ENCODE results near the gene PRDM11. TPM values are rescaled to one million over a fixed set of nuclear protein-coding genes. Genes with fewer than 3 reads are reported as not detected.

PRDM11 gene
- total RNA-seq, 2 experiments from 2014 or later: 0.61 to 0.94 TPM

DNA sequence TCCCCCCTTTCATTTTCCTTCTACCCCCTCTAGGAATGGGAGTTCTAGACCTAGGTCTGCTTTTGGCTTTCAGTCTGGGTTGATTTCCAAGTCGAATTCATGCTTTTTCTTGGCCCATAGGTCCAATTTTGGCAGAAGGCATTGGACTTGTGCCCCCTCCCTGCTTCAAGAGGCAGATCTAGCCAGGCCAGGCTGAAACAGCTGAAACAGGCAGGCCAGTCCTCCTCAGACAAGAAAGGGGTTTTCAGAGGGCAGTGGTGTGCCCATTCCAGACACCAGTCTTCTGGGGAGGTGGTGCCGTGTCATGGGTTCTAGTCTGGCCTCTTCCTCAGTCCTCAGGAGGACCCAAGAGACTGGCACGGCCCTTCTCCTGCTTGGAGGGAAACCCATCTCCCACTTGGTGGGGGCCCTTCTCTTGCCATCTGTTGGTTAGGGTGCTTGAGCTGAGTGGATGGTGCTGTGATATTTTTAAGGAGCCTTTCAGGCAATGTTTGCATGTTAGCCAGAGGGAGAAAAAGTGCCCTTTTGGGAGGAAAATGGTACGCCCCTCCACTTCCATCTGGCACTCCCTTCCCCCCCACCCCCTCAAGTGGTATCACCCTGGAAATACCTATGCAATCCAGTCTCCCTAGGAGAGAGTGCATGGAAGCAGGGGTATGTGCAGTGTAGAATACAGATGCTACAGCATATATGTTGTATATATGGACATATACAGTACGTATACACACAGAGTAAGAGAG lies 86.1 kb downstream of the PRDM11 start:
- ATAC-seq (no peak), DNase-seq (no peak)
- H3K4me3 Mint-ChIP-seq: no peak overlapping the region
- no peak overlapping the region for H3K27ac Mint-ChIP-seq
- intact Hi-C loops (cut with DNase I, micrococcal nuclease): loop anchor here in 1 of 2 experiments (1.0 to 5.0 kb wide), 2 partner anchors 50 to 122 kb away; no protein-coding TSS in a partner anchor
- H3K27me3 Mint-ChIP-seq: peaks cover 9% of the 10 kb centered on the region
- ChIA-PET CTCF (interaction anchor here (0.8 to 1.0 kb wide), 3 partner anchors 14 to 60 kb away, joined by 3 to 4 read pairs (median 4); no protein-coding TSS in a partner anchor), POLR2A (no interaction called here)
- no peaks in the 10 kb centered on the region for H3K9me3 Mint-ChIP-seq (ENCODE audit: low read depth)
- no peaks in the 10 kb centered on the region for H3K36me3 Mint-ChIP-seq (ENCODE audit: low read depth)
- no peaks in the 10 kb centered on the region for H3K4me1 Mint-ChIP-seq

DNA sequence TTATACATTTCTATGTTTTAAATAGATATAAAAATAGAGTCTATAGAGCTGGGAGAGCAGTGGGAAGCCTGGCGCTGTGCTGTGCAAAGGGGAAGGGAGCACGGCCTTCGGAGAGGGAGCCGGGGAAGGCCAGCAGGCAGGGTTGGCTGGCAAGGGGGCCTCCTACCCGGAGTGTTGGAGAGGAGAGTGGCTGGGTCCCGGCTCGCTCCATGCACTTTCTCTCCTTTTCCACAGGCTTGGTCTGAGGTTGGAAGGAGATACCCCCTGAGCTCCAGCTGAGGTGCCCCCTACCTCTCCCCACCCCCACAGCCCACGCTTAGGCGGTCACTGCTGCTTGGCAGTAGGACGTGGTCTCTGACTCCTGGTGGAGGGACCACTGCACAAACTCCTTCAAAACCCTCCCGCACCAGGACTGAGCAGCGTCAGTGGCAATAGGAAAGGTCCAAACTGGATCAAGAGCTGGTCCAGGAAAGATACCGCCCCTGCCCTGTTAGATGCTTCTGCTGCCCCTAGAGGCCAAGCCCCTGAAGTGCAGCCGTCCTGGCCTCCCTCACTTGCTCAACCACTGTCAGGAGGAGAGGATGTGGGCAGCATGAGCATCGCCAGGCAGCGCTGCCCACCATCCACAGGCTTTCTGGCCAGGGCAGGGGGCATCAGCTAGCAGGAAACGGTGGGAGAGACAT lies 86.8 kb downstream of the PRDM11 start:
- no peaks in the 10 kb centered on the region for H3K36me3 Mint-ChIP-seq (ENCODE audit: low read depth)
- no peak overlapping the region for H3K27ac Mint-ChIP-seq
- no peak overlapping the region for H3K4me3 Mint-ChIP-seq
- CTCF ChIA-PET: interaction anchor here (0.5 to 2.1 kb wide), 9 partner anchors 11 to 179 kb away, joined by 3 to 6 read pairs (median 3); no protein-coding TSS in a partner anchor
- H3K27me3 Mint-ChIP-seq: peaks cover 14% of the 10 kb centered on the region
- DNase-seq: peak; percentile 82
- peak; percentile 70 for ATAC-seq
- no peaks in the 10 kb centered on the region for H3K4me1 Mint-ChIP-seq
- POLR2A ChIA-PET: no interaction called here
- intact Hi-C loops (cut with DNase I, micrococcal nuclease): loop anchor here in 1 of 2 experiments (1.0 to 5.0 kb wide), 2 partner anchors 49 to 123 kb away; no protein-coding TSS in a partner anchor
- H3K9me3 Mint-ChIP-seq (ENCODE audit: low read depth): peaks cover 1% of the 10 kb centered on the region

DNA sequence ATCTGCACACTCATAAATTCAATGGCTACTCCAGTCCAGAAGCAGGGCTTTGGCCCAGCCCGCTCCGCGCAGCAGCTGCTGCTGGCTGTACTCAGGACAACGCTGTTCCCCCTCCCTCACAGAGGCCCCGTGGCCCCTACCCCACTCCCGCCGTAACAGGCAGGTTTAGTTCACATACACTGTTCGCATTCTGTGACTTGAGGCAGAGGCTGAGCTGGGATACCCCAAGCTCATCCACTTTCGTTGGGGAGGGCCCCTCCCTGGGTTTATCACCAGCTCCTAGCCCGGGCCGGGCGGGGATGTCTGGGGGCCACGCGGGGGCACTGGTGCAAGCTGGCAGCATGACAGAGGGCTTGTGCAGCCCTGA lies 87.3 kb downstream of the PRDM11 start:
- ChIA-PET POLR2A (no interaction called here), CTCF (interaction anchor here (0.5 to 2.1 kb wide), 8 partner anchors 10 to 179 kb away, joined by 3 to 6 read pairs (median 3); no protein-coding TSS in a partner anchor)
- DNase-seq (no peak), ATAC-seq (no peak)
- no peaks in the 10 kb centered on the region for H3K4me1 Mint-ChIP-seq
- no peak overlapping the region for H3K4me3 Mint-ChIP-seq
- no peaks in the 10 kb centered on the region for H3K36me3 Mint-ChIP-seq (ENCODE audit: low read depth)
- no peak overlapping the region for H3K27ac Mint-ChIP-seq
- H3K27me3 Mint-ChIP-seq: peaks cover 15% of the 10 kb centered on the region
- intact Hi-C loops (cut with DNase I, micrococcal nuclease): loop anchor here in 1 of 2 experiments (1.0 to 5.0 kb wide), 2 partner anchors 49 to 123 kb away; no protein-coding TSS in a partner anchor
- peaks cover 2% of the 10 kb centered on the region for H3K9me3 Mint-ChIP-seq (ENCODE audit: low read depth)

DNA sequence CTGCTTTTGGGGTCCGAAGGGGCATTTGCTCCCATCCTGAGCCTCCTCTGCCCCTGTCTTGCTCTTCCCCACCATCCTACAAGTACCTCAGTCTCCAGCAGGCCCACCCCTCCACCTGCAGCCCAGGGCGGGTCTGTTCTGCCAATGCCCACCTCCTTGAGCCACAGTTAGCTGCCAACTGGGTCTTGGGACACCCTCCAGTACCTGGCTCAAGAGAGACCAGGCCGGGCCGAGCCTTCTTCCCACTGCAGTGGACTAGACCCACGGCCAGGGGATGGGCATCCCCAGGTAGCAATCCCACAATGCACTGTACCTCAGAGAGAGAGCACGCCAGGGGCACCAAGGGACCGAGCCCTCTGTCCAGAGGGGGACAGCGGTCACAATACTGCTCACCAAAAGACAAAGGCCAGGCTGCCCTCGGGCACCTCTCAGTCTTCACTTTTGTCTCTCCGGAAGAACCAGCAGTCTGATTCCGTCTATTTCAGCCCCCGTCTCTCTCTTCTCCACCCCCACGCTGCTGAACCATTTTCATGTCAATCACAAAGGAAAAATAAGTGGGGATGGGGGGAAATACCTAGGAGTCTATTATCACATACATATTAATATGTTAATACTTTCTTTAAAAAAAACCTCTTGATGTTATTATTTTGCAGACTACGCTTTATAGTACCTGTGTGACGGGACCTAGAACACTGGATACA lies 88.0 kb downstream of the PRDM11 start:
- POLR2A ChIA-PET: no interaction called here
- H3K27me3 Mint-ChIP-seq: peaks cover 15% of the 10 kb centered on the region
- intact Hi-C loops (cut with DNase I, micrococcal nuclease): loop anchor here in 1 of 2 experiments (5.0 kb wide), 1 partner anchor 48 kb away; no protein-coding TSS in a partner anchor

DNA sequence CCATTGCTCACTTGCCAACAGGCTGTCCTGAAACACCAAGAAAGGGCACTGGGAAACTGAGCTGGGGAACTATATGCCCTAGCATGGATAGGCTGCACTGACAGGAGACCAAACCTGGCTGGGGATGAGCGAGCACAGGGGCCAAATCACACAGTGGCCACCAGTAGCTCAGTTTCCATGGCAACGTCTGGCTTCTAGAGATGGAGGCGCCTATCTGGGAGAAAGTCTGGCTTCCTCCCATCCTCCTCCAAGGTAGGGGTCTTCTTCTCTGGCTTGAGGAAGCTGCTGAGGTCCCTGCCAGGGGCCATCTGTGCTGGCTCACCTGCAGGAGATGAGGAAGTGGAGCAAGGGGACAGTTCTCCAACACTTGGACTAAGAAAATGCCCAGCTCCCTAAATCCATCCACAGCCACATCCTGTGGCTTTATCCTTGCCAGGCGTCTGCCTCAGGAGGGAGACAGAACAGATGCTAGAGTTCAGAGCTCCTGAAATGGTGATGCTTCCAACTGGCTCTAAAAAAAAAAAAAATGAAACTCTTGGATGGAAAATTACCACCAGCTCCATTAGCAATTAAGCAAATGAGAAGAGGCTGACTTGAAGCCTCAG lies 91.4 kb downstream of the PRDM11 start:
- Mint-ChIP-seq H3K36me3 (ENCODE audit: low read depth) (no peaks in the 10 kb centered on the region), H3K9me3 (ENCODE audit: low read depth) (peaks cover 2% of the 10 kb centered on the region), H3K27me3 (peaks cover 15% of the 10 kb centered on the region), H3K4me1 (no peaks in the 10 kb centered on the region), H3K4me3 (no peak overlapping the region), H3K27ac (no peak overlapping the region)
- ATAC-seq (no peak), DNase-seq (no peak)
- intact Hi-C loops (cut with DNase I, micrococcal nuclease): no loop called here
- POLR2A ChIA-PET: no interaction called here
- CTCF ChIA-PET: interaction anchor here (0.5 to 1.1 kb wide), 5 partner anchors 9 to 728 kb away, joined by 3 to 4 read pairs (median 3); no protein-coding TSS in a partner anchor

More for the DNA sequence above, 88.0 kb downstream of the PRDM11 start:
- no peak overlapping the region for H3K4me3 Mint-ChIP-seq
- CTCF ChIA-PET: interaction anchor here (0.6 to 2.1 kb wide), 8 partner anchors 9 to 300 kb away, joined by 3 to 6 read pairs (median 3); no protein-coding TSS in a partner anchor
- no peaks in the 10 kb centered on the region for H3K4me1 Mint-ChIP-seq
- no peaks in the 10 kb centered on the region for H3K36me3 Mint-ChIP-seq (ENCODE audit: low read depth)
- ATAC-seq (no peak), DNase-seq (no peak)
- H3K27ac Mint-ChIP-seq: no peak overlapping the region
- H3K9me3 Mint-ChIP-seq (ENCODE audit: low read depth): peaks cover 2% of the 10 kb centered on the region

DNA sequence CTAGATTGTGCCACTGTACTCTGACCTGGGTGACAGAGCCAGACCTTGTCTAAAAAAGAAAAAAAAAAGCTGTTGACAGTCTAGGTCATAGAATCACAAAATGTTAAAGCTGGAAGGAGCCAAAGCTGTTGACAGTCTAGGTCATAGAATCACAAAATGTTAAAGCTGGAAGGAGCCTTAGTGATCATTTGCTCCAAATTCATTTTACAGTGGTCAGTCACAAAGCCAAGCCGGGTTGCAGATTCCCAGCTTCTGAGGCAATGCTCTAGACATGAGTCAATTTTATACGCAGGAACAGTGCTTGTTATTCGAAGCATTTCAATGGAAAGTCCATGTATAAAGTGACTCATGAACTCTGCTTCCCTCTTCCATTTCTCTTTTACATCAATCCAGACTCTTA lies 92.3 kb downstream of the PRDM11 start:
- Mint-ChIP-seq H3K27me3 (peaks cover 15% of the 10 kb centered on the region), H3K9me3 (ENCODE audit: low read depth) (peaks cover 2% of the 10 kb centered on the region), H3K36me3 (ENCODE audit: low read depth) (no peaks in the 10 kb centered on the region), H3K27ac (no peak overlapping the region), H3K4me1 (no peaks in the 10 kb centered on the region), H3K4me3 (no peak overlapping the region)
- intact Hi-C loops (cut with DNase I, micrococcal nuclease): no loop called here
- DNase-seq: no peak
- ATAC-seq: no peak
- POLR2A ChIA-PET: no interaction called here
- CTCF ChIA-PET: interaction anchor here (0.5 to 0.7 kb wide), 2 partner anchors 195 to 290 kb away, joined by 3 read pairs; no protein-coding TSS in a partner anchor

DNA sequence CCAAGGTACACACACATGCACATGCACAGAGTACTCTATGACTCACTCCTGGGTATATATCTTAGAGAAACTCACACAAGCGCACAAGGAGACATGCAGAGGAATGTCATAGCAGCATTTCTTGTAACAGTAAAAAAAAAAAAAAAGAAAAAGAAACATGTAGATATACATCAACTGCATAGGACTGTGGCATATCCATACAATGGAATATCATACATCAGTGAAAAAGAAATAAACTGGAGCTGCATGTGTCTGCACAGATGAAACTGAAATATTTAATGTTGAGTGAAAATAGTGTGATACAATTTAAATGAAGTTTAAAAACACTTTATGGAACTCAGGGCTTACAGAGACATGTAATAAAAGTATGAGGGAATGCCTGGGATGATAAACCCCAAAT lies 93.3 kb downstream of the PRDM11 start:
- Mint-ChIP-seq H3K27ac (no peak overlapping the region), H3K9me3 (ENCODE audit: low read depth) (peaks cover 2% of the 10 kb centered on the region), H3K4me1 (no peaks in the 10 kb centered on the region), H3K4me3 (no peak overlapping the region), H3K36me3 (ENCODE audit: low read depth) (no peaks in the 10 kb centered on the region), H3K27me3 (peaks cover 15% of the 10 kb centered on the region)
- POLR2A ChIA-PET: no interaction called here
- intact Hi-C loops (cut with DNase I, micrococcal nuclease): no loop called here
- CTCF ChIA-PET: interaction anchor here (0.6 kb wide), 1 partner anchor 744 kb away, joined by 4 read pairs; no protein-coding TSS in a partner anchor
- DNase-seq: no peak
- ATAC-seq: no peak

DNA sequence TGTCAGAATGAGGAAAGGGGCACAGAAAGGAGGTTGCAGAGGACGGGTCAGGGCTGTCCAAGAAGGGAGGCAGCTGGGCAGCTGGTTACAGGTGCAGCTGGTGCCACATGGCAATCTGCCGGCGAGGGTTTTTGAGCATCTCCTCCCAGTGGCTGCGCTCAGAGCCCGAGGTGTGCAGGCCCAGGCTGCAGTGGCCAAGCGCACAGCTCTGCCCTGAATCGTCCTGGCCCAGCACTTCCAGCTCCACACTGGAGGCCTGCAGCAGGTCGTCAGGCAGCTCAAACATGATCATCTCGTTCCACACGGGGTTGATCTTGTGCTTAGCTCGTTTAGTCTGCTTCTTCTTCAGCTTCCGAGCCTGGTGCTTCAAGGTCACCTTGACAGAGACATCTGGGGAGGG lies 97.5 kb downstream of the PRDM11 start:
- no peak overlapping the region for H3K4me3 Mint-ChIP-seq
- H3K36me3 Mint-ChIP-seq (ENCODE audit: low read depth): no peaks in the 10 kb centered on the region
- H3K4me1 Mint-ChIP-seq: no peaks in the 10 kb centered on the region
- POLR2A ChIA-PET: no interaction called here
- CTCF ChIA-PET: interaction anchor here (0.7 to 1.7 kb wide), 4 partner anchors 9 to 313 kb away, joined by 3 to 5 read pairs (median 4); no protein-coding TSS in a partner anchor
- no peaks in the 10 kb centered on the region for H3K9me3 Mint-ChIP-seq (ENCODE audit: low read depth)
- no peak overlapping the region for H3K27ac Mint-ChIP-seq
- DNase-seq (no peak), ATAC-seq (no peak)
- H3K27me3 Mint-ChIP-seq: peaks cover 1% of the 10 kb centered on the region
- intact Hi-C loops (cut with DNase I, micrococcal nuclease): no loop called here

DNA sequence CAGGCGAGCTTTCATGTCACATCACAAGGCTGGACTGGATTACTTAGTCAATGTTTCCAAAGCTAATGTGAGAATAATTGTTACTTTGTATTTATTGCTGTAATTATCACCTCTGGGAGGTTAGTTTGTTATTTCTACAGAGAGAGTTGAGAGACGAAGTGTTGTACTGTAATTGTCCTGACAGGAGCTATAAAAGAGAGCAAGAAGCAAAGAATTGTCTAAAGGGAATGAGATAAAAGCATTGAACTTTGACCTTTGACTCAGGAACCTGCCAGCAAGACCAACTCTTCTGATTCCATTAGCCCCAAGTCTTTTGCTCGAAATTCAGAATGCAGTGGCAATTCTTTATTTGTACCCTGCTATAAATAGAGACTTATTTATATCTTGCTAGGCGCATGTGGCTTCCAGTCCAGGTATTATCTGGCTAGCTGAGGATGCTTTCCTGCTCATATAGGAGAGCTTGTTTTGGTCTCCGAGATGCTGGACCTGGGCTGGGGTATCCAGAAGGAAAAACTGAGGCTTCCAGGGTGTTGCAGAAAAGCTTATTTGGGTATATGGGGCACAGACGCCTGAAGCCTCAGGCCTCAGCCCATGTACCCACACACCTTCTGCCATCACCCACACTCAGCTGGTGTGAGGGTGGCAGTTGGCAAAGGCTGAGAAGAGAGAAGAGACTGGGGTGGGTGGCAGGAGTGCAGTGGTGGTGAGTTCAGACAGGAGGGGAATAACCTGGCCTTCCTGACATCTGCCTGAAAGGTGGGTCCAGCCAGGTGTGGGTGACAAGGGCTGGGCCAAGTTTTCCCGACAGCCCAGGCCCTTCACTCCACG lies 99.0 kb downstream of the PRDM11 start:
- POLR2A ChIA-PET: no interaction called here
- ATAC-seq: no peak
- Mint-ChIP-seq H3K27ac (no peak overlapping the region), H3K9me3 (ENCODE audit: low read depth) (no peaks in the 10 kb centered on the region), H3K4me1 (no peaks in the 10 kb centered on the region), H3K27me3 (peaks cover 9% of the 10 kb centered on the region), H3K4me3 (no peak overlapping the region), H3K36me3 (ENCODE audit: low read depth) (no peaks in the 10 kb centered on the region)
- CTCF ChIA-PET: interaction anchor here (0.7 to 1.2 kb wide), 4 partner anchors 10 to 18 kb away, joined by 3 to 4 read pairs (median 3); no protein-coding TSS in a partner anchor
- intact Hi-C loops (cut with DNase I, micrococcal nuclease): no loop called here
- DNase-seq: no peak

DNA sequence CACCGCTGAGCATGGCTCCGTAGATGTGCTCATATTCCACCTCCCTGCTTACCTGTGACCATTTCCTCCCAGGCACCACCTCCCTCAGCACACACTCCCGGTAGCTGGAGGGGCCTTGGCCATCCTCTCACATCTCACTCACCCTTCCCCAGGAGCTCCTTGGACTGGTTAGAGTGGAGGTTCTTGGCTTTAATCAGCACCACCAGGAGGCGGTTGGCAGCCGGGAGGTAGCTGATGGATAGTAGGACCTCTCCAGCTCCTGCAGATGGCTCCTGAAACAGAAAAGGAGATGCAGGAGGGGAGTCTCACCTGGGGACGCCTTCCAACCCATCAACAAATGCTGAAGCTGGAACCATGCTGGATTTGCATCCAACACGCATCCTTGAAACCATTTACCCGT lies 99.8 kb downstream of the PRDM11 start:
- Mint-ChIP-seq H3K36me3 (ENCODE audit: low read depth) (no peaks in the 10 kb centered on the region), H3K27me3 (peaks cover 9% of the 10 kb centered on the region), H3K27ac (no peak overlapping the region), H3K4me1 (no peaks in the 10 kb centered on the region), H3K9me3 (ENCODE audit: low read depth) (no peaks in the 10 kb centered on the region), H3K4me3 (no peak overlapping the region)
- POLR2A ChIA-PET: no interaction called here
- no peak for DNase-seq
- CTCF ChIA-PET: interaction anchor here (0.6 to 1.2 kb wide), 4 partner anchors 13 to 366 kb away, joined by 3 read pairs; no protein-coding TSS in a partner anchor
- ATAC-seq: no peak
- intact Hi-C loops (cut with DNase I, micrococcal nuclease): no loop called here
